ENCODE data around the gene GPC5.

- TF ChIP-seq CTCF (IDR thresholded peaks at IDR 0.05) (no peak), MAX (IDR thresholded peaks at IDR 0.05) (no peak), REST (IDR thresholded peaks at IDR 0.05) (no peak), NR3C1 (IDR thresholded peaks at IDR 0.05) (no peak), E2F6 (IDR thresholded peaks at IDR 0.05; ENCODE audit: borderline replicate concordance, low read depth) (no peak), CHD2 (IDR thresholded peaks at IDR 0.05; ENCODE audit: low read length, partially characterized antibody) (no peak), RCOR1 (IDR thresholded peaks at IDR 0.05; ENCODE audit: low read depth, low read length) (no peak), POLR2A (IDR thresholded peaks at IDR 0.05; ENCODE audit: low read length) (no peak), PBX3 (IDR thresholded peaks at IDR 0.05) (no peak)
Measured at GRCh38 chr13:91702411-91702810, 304.0 kb downstream of the GPC5 start.

Data from A549 (cell line).